Endodermal cell (in vitro differentiated cells): ENCODE results near the gene VEGFA. TPM values are rescaled to one million over a fixed set of nuclear protein-coding genes. Genes with fewer than 3 reads are reported as not detected.

ENCODE experiments used
- DNase-seq: peaks from one replicate; pipeline ENCODE4 v3.0.0-alpha.2; 2017
- H3K27ac ChIP-seq: 2 replicates; pipeline ENCODE4 v1.5.1; 2013; ENCODE audit warnings: mild to moderate bottlenecking, low read depth, low read length, moderate library complexity
- H3K27me3 ChIP-seq: 2 replicates; pipeline ENCODE4 v1.6.1; 2013; ENCODE audit warnings: mild to moderate bottlenecking, low read length, moderate library complexity; ENCODE audit not compliant: insufficient read depth, control insufficient read depth, poor library complexity, severe bottlenecking
- H3K36me3 ChIP-seq: 2 replicates; pipeline ENCODE4 v1.7.0; 2013; ENCODE audit warnings: mild to moderate bottlenecking, low read length, moderate library complexity; ENCODE audit not compliant: control insufficient read depth, insufficient read depth
- H3K4me1 ChIP-seq: one replicate; pipeline ENCODE4 v1.7.0; 2013; ENCODE audit warnings: low read length; ENCODE audit not compliant: control insufficient read depth, insufficient read depth
- H3K4me3 ChIP-seq: 2 replicates; pipeline ENCODE4 v1.5.1; 2013; ENCODE audit warnings: mild to moderate bottlenecking, low read length, moderate library complexity
- H3K9ac ChIP-seq: 2 replicates; pipeline ENCODE4 v1.6.1; 2013; ENCODE audit warnings: mild to moderate bottlenecking, low read length, moderate library complexity; ENCODE audit not compliant: poor library complexity, severe bottlenecking; ENCODE audit errors: extremely low read depth
- H3K9me3 ChIP-seq: 2 replicates; pipeline ENCODE4 v1.6.1; 2013; ENCODE audit warnings: mild to moderate bottlenecking, low read length, moderate library complexity; ENCODE audit not compliant: control insufficient read depth
- H3K27ac Mint-ChIP-seq: 2 replicates; pipeline ENCODE4 v1.8.0; 2020; ENCODE audit warnings: mixed read lengths
- H3K27me3 Mint-ChIP-seq: 2 replicates; pipeline ENCODE4 v1.8.0; 2021; ENCODE audit warnings: mild to moderate bottlenecking, mixed read lengths; ENCODE audit not compliant: insufficient read depth
- H3K36me3 Mint-ChIP-seq: 2 replicates; pipeline ENCODE4 v1.8.0; 2020; ENCODE audit warnings: low read depth, mixed read lengths
- H3K4me1 Mint-ChIP-seq: 2 replicates; pipeline ENCODE4 v1.8.0; 2020; ENCODE audit warnings: mixed read lengths
- H3K4me3 Mint-ChIP-seq: 2 replicates; pipeline ENCODE4 v1.8.0; 2020; ENCODE audit warnings: mild to moderate bottlenecking, moderate library complexity, mixed read lengths
- H3K9me3 Mint-ChIP-seq: 2 replicates; pipeline ENCODE4 v1.8.0; 2020; ENCODE audit warnings: mild to moderate bottlenecking, mixed read lengths
- WGBS, 2 experiments: methylation state at CpG; one replicate each; pipeline versions ENCODE4 v1.1.5 to v1.1.7; 2013; ENCODE audit warnings: missing lambda C conversion rate in 2 of 2, mixed read lengths in 1 of 2; ENCODE audit not compliant: insufficient coverage in 1 of 2, insufficient read length in 1 of 2; 5-methylcytosine and 5-hydroxymethylcytosine counted together
- total RNA-seq, 2 donors: library from RNA; stranded (reverse); fragmentation: NEBNext Ultra II Directional in 1 of 2; extraction: Animal tissue kit (Norgen Biotek cat#: 25700) in 1 of 2; gene quantifications; 2 replicates in 1 of 2; 3 replicates in 1 of 2; pipeline ENCODE4 v1.2.1, GENCODE V29; 2021
- TF ChIP-seq, protein P1 (sequence below): fragments of 200-600 bp; sonication (generic); conservative IDR thresholded peaks from 2 replicates; pipeline ENCODE4 v1.5.0; 2021; ENCODE audit warnings: antibody characterized with exemption, mild to moderate bottlenecking

Gene VEGFA
- total RNA-seq, 2 donors from 2014 or later: 163 to 254 TPM

DNA sequence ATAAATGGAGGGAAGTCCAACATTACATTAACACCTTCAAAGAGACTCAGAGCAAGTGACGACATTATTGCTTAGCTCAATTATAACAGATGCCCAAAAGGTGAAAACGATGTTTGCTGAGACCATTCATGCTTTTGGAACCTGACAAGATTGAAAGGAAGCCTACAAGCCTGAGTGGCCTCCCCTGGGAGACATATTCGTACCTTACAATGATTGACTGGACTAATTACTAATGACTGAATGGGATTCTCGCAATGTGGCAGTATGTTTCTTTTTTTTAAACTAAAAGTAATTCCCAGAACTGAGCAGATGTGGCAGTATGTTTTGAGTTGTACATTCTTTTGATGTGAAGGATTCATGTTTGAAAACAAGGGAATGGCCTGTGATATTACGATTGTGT lies 49.9 kb downstream of the VEGFA start:
- Histone ChIP-seq H3K27ac (no peak overlapping the region), H3K36me3 (no peaks in the 10 kb centered on the region), H3K4me3 (no peak overlapping the region), H3K9me3 (no peaks in the 10 kb centered on the region), H3K9ac (no peak overlapping the region), H3K4me1 (peaks cover 15% of the 10 kb centered on the region), H3K27me3 (no peaks in the 10 kb centered on the region)
- DNase-seq: no peak
- WGBS, 2 experiments: 68 to 70% methylated on average over 4 to 5 of the region's 5 CpGs
- Mint-ChIP-seq H3K36me3 (no peaks in the 10 kb centered on the region), H3K9me3 (no peaks in the 10 kb centered on the region), H3K4me3 (no peak overlapping the region), H3K4me1 (peaks cover 51% of the 10 kb centered on the region), H3K27me3 (no peaks in the 10 kb centered on the region), H3K27ac (no peak overlapping the region)
- TF ChIP-seq, protein P1, sequence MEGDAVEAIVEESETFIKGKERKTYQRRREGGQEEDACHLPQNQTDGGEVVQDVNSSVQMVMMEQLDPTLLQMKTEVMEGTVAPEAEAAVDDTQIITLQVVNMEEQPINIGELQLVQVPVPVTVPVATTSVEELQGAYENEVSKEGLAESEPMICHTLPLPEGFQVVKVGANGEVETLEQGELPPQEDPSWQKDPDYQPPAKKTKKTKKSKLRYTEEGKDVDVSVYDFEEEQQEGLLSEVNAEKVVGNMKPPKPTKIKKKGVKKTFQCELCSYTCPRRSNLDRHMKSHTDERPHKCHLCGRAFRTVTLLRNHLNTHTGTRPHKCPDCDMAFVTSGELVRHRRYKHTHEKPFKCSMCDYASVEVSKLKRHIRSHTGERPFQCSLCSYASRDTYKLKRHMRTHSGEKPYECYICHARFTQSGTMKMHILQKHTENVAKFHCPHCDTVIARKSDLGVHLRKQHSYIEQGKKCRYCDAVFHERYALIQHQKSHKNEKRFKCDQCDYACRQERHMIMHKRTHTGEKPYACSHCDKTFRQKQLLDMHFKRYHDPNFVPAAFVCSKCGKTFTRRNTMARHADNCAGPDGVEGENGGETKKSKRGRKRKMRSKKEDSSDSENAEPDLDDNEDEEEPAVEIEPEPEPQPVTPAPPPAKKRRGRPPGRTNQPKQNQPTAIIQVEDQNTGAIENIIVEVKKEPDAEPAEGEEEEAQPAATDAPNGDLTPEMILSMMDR: no peak

DNA sequence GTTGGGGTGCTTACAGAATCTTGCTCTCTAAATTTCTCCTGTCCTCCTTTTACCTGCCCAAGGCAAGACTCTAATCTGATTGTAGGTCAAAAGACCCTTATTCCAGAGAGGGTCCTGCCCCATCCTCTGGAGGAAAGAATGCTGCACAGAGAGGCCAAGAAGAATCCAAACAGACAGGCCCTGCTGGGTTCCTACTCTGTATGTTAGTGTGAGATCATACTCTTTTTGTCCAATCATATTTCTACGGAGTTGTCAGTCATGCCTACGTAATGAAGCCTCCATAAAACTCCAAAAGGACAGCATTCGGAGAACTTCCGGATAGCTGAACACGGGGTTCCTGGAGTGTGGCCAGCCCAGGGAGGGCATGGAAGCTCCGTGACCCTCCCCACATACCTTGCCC lies 50.5 kb downstream of the VEGFA start:
- Histone ChIP-seq H3K27ac (no peak overlapping the region), H3K4me3 (no peak overlapping the region), H3K9ac (no peak overlapping the region), H3K9me3 (no peaks in the 10 kb centered on the region), H3K36me3 (no peaks in the 10 kb centered on the region), H3K4me1 (peaks cover 20% of the 10 kb centered on the region), H3K27me3 (no peaks in the 10 kb centered on the region)
- DNase-seq: no peak
- H3K4me3 Mint-ChIP-seq: no peak overlapping the region
- H3K4me1 Mint-ChIP-seq: peaks cover 57% of the 10 kb centered on the region
- H3K27ac Mint-ChIP-seq: no peak overlapping the region
- H3K27me3 Mint-ChIP-seq: no peaks in the 10 kb centered on the region
- no peaks in the 10 kb centered on the region for H3K36me3 Mint-ChIP-seq
- 98 to 100% methylated on average over 3 to 6 of the region's 6 CpGs for WGBS, 2 experiments
- TF ChIP-seq, protein P1: no peak
- H3K9me3 Mint-ChIP-seq: no peaks in the 10 kb centered on the region

DNA sequence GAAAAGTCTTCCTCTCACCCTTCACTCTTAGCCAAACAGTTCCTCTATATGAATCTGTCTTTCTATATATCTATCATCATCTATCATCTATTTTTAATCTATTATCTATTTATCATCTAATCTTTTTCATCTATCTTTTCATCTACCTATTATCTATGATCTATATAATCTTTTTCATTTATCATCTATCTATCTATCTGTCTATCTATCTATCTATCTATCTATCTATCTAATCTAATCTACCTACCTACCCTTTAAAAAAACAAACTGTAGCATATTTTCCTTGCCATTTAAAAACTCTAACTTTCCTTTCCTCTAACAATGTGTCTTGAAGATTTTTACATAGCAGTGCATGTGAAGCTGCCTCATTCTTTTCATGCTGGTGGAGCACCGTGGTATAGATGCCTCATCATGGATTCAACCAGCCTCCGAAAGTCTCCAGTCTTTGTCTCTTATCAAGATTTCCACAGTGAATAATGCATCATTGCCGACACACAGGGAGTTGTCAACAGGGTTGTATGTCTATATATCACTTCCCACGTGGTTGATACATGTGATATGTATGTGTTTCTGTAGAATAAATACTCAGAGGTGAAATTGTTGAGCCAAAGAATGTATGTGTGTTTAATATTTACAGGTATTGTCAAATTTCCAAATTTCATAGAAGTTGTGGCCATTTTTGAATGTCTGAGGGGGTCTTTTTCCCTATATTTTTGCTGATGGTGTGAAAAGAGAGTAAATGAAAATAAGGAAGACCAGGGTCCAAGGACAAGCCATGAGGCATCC lies 51.3 kb downstream of the VEGFA start:
- Mint-ChIP-seq H3K9me3 (no peaks in the 10 kb centered on the region), H3K36me3 (no peaks in the 10 kb centered on the region), H3K27me3 (no peaks in the 10 kb centered on the region), H3K27ac (no peak overlapping the region), H3K4me3 (no peak overlapping the region), H3K4me1 (peaks cover 62% of the 10 kb centered on the region)
- DNase-seq: no peak
- TF ChIP-seq, protein P1: no peak
- Histone ChIP-seq H3K27me3 (no peaks in the 10 kb centered on the region), H3K9me3 (no peaks in the 10 kb centered on the region), H3K4me1 (peaks cover 28% of the 10 kb centered on the region), H3K36me3 (no peaks in the 10 kb centered on the region), H3K27ac (no peak overlapping the region), H3K9ac (no peak overlapping the region), H3K4me3 (no peak overlapping the region)
- WGBS, 2 experiments: 86 to 93% methylated on average over 4 of the region's 4 CpGs
